NCI-H1930 (cell line): ENCODE measurements around the gene ABHD10.

ENCODE experiments used
- DNase-seq, 2 experiments: peaks; one replicate each; lab custom pipeline; 2025; lab: John Stamatoyannopoulos, UW

ABHD10 gene

GRCh38 chr3:112001526-112001925 lies 22.7 kb downstream of the ABHD10 start:
- no peak for DNase-seq

DNA sequence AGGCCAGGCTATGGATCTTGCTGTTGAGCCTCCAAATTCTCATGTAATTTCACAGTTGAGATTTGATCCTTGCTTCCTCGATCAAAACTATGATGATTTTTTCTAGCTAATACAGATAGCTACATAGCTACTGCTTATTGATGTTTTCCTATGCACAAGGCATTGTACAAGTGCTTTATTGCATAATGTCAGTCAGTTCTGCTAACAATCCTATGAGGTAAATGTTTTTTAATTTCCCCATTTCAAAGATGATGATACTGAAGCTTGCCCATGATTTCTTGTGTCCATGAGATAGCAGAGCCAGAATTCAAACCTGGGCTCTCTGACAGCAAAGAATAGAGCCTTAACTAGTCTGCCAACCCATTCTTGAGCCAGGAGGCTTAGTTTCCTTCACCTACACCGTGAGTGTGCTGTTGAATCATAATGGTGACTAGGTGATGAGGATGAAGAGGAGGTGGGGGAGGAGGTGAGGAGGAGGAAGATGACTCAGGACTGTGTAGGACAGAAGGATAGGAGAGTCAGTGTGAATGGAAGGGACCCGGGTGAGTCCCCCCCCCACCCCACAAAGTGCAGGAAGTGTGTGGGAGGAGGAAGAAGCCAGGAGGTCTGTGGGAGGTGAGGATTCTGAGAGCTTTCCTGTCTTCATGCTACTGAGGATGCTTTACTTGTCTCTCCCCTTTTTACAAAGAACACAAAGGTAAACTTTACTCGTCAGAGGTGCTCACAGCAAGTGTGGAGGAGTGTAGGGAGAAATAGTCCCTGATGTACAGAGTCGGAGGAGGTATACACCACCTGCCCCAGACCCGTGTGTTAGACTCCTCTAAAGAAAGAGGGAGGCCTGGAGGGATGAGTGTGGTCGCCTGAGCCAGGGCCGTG lies 23.5 kb downstream of the ABHD10 start:
- no peak for DNase-seq

- DNase-seq = no peak
These were observed 24.7 kb downstream of the ABHD10 start for GRCh38 chr3:112003321-112004080.

DNA sequence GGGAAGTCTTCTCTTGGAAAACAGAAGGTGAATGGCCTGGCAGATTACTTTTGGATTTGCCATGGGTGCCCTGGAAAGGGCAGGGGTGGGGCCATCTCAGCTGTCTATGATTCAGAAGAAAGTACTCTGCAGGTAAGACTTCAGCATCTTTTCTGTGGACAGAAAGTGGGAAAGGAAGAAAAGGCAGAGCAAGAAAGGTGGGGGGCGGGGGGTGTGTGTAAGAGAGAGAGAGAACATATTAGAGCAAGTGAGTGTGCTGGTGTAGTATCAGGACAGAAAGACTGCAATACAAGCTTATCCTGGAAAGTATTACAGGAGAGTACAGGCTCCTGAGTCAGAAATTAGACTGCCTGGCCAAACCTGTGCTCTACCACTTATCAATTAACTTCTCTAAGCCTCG lies 25.4 kb downstream of the ABHD10 start:
- no peak for DNase-seq

GRCh38 chr3:112004669-112005068 lies 25.8 kb downstream of the ABHD10 start:
- DNase-seq = no peak

GRCh38 chr3:112005091-112005672 lies 26.4 kb downstream of the ABHD10 start:
- DNase-seq = no peak

DNA sequence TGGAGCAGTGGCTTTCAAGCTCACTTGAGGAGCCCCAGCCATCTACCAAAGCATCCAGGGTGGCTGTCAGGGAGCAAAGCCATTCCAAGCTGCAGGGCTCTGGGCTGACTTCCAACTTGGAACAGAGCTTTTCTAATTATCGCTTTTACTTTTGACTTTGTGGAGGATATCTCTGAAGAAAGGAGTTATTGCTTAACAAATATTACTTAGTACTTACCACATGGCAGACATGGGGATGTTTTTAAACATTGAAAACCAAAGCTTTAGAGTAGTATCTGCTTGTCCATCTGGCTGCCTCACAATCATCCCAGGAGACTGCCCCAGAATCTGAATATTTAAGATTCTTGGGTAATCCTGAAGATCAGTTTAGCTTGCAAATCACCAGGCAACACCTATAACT lies 28.8 kb downstream of the ABHD10 start:
- DNase-seq = no peak

GRCh38 chr3:112009670-112010069 lies 30.8 kb downstream of the ABHD10 start:
- no peak for DNase-seq

GRCh38 chr3:112010636-112011035 lies 31.8 kb downstream of the ABHD10 start:
- no peak for DNase-seq

DNA sequence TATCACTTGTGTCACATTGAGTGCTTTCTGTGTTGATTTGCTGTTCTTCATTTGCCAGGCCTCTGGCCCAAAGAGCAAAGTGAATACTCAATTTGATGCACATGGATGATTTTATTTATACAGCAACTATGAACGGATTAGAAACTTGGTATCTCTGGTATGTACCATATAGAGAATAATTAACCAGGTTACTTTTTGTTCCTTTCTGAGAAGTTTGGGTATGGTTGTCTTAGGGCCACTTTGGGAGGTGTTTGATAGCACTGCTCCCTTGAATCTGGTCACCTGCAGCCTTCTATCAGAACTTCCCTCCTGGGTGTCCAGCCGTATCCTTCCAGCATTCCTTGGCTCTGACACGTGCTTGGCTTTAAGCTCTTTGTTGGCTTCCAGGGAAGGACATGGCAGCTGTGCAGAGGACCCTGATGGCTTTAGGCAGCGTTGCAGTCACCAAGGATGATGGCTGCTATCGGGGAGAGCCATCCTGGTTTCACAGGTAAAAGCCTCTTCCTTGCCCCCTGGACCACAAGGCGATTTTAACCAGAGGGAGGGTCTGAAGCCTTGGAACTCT lies 32.6 kb downstream of the ABHD10 start:
- DNase-seq = no peak

DNA sequence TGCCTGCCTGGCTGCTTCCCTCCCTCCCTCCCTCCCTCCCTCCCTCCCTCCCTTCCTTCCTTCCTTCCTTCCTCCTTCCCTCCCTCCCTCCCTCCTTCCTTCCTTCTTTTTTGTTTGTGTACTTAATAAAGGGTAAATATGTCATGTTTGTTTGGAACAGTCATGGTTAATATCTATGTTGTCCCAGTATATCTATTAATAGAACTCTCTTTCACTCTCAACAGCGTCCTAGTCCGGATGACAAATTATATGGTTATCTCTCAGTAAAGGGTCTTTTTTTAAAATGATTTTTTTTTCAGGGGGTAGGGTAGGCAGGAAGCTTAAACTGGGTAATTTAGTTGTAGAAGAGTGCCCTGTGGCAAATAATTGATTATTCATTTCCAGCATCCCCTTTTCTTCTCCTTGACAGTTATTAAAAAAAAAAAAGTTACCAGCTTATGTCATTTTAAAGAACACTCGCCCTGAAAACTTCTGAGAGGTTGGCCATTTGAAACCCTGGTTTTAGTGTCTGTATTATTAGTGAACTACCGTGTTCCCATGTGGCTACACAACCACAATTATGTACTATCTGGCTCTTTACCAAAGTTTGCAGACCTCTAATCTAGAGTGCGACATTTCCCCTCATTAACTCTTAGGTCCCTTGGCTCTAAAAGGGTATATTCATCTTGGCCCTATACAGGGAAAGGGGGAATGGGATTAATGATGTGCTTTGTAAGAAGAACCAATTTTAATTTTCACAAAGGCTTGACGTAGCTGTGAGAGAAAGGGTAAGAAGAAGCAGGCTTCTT lies 33.6 kb downstream of the ABHD10 start:
- DNase-seq = no peak

DNA sequence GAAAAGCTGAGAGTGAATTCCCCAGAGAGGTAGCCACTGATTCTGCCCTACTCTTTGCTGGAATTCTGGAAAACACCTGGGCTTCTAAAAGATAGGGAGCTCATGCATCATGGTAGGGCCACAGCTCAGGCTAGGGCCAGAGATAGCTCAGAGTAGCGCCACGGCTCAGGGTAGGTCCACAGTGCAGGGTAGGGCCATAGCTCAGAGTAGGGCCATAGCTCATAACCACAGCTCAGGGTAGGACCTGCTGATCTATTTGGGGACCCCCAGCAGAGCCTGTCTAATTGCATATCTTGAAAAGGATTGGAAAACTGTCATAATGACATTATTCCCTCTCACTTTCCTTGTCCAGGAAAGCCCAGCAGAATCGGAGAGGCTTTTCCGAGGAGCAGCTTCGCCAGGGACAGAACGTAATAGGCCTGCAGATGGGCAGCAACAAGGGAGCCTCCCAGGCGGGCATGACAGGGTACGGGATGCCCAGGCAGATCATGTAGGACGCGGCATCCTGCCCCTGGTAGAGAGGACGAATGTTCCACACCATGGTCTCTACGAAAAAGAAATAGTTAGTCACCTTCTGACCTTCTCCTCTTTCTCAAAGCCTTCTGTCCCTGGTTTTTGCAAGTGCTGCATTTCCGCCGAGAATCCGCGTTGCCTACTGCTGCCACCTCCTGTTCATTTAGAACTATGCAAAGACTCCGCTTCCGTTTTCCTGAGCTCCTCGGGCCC lies 34.4 kb downstream of the ABHD10 start:
- no peak for DNase-seq

- no peak for DNase-seq
These were observed 34.9 kb downstream of the ABHD10 start for GRCh38 chr3:112013784-112014143.

- DNase-seq = no peak
These were observed 38.3 kb downstream of the ABHD10 start for GRCh38 chr3:112017091-112017490.

DNA sequence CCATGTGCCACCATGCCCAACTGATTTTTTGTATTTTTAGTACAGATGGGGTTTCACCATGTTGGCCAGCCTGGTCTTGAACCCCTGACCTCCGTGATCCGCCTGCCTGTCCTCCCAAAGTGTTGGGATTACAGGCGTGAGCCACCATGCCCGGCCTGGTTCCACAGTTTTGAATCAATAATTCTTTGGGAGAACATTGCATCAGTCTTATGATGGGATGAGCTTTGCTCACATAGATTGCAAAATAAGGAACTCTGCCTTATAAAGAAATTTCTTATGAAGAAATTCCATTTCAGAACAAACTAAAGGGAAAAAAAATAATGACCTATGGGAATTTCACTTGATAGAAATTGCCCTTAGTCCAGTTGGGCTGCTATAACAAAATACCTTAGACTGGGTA lies 39.9 kb downstream of the ABHD10 start:
- no peak for DNase-seq

- no peak for DNase-seq
These were observed 40.9 kb downstream of the ABHD10 start for GRCh38 chr3:112019716-112020115.

GRCh38 chr3:112020674-112021085 lies 41.9 kb downstream of the ABHD10 start:
- DNase-seq = no peak

DNA sequence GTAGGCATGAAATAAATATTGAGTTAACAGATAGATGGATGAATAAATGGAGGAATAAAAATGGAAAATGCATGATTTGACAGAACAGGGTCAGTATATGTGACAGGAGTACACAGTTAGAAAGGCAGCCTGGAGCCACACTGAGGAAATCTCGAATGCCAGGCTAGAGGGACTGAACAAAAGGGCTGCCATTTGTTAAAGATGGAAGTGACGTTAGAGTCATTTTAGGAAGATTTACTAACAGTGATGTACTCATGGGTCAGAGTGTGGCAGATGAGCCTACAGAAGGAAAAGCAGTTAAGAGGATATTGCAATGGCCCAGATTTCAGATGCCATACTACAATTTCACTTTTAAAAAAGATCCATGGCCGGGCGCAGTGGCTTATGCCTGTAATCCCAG lies 48.3 kb downstream of the ABHD10 start:
- DNase-seq = no peak

GRCh38 chr3:112027826-112028225 lies 49.0 kb downstream of the ABHD10 start:
- DNase-seq = no peak

GRCh38 chr3:112030901-112031300 lies 52.1 kb downstream of the ABHD10 start:
- no peak for DNase-seq

DNA sequence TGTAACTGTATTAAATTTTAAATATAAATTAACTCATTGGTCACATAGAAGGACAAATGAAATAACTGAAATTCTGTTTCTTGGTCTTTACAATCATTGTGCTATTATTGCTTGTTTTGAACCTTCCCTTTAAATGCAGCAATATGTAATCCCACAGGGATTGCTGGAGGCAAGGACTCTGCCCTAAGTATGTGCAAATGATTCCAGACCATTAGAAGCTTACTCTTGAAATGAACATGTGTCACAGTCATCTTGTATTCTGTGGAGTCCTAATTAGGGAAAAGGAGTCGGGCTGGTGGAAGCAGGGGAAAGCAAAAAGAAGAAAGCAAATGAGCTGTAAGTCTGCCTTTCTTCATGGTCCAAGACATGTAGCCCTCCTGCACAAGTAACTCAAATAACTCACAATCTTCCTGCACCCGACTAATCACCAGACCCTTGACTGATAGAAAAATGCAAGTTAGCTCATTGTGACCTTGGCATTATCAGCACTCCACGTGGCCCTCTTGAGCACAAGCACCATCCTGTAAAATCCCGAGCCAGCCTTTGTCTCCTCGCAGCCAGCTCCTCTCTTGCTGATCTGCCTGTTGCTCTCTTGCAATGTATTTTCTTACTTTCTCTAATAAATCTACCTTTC lies 53.4 kb downstream of the ABHD10 start:
- DNase-seq = no peak
